Nephron progenitor cell (in vitro differentiated cells): ENCODE data around the gene ATP6V0A1.

ENCODE experiments used
- DNase-seq: peaks from one replicate; pipeline ENCODE4 v3.0.0; 2021
- H3K27ac Mint-ChIP-seq: 2 replicates; pipeline ENCODE4 v1.8.0; 2021; ENCODE audit warnings: mild to moderate bottlenecking, moderate library complexity, mixed read lengths
- H3K27me3 Mint-ChIP-seq: 2 replicates; pipeline ENCODE4 v1.8.0; 2021; ENCODE audit warnings: mild to moderate bottlenecking, low read depth, mixed read lengths; ENCODE audit not compliant: poor library complexity
- H3K36me3 Mint-ChIP-seq: 2 replicates; pipeline ENCODE4 v1.8.0; 2021; ENCODE audit warnings: low read depth, mixed read lengths
- H3K4me1 Mint-ChIP-seq: 2 replicates; pipeline ENCODE4 v1.8.0; 2021; ENCODE audit warnings: mixed read lengths
- H3K4me3 Mint-ChIP-seq: 2 replicates; pipeline ENCODE4 v1.8.0; 2021; ENCODE audit warnings: mild to moderate bottlenecking, moderate library complexity, mixed read lengths
- H3K9me3 Mint-ChIP-seq: 2 replicates; pipeline ENCODE4 v1.8.0; 2021; ENCODE audit warnings: mild to moderate bottlenecking, moderate library complexity, mixed read lengths
- TF ChIP-seq, protein P1 (sequence below): fragments of 200-600 bp; sonication (generic); IDR thresholded peaks from 2 replicates; pipeline ENCODE4 v1.5.0; 2021; ENCODE audit warnings: antibody characterized with exemption

Gene ATP6V0A1

DNA sequence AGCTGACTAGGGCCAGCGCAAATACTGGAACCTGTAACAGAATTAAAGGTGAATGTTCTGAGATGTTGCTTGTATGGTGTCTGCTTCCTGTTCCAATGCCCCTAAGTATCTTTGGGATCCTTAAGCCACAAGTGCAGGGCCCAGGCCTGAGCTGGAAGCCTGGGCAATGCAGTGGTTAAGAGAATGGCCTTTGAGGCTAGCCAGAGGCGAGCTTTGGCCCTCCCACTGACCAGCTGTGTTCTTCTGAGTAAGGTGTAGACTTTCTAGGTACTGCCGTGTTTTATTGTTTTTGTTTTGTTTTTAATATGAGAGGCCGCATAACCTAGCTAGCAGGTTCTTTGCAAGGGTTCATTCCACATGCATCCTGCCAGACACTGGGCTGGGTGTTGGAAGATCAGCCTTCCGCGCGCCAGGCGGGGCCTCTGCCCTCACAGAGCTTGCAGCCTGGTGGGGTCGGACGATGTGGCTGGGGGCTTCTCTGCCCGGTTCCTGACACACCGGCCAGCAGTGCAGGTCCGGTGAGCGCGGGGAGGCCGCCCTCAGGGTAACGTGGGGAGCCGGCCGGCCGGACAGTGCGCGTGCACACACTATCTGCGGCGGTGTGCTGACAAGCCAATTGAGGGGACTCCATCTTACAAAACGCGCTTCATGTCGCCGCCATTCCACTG is 107.7 kb downstream of the ATP6V0A1 start:
- TF ChIP-seq, protein P1, sequence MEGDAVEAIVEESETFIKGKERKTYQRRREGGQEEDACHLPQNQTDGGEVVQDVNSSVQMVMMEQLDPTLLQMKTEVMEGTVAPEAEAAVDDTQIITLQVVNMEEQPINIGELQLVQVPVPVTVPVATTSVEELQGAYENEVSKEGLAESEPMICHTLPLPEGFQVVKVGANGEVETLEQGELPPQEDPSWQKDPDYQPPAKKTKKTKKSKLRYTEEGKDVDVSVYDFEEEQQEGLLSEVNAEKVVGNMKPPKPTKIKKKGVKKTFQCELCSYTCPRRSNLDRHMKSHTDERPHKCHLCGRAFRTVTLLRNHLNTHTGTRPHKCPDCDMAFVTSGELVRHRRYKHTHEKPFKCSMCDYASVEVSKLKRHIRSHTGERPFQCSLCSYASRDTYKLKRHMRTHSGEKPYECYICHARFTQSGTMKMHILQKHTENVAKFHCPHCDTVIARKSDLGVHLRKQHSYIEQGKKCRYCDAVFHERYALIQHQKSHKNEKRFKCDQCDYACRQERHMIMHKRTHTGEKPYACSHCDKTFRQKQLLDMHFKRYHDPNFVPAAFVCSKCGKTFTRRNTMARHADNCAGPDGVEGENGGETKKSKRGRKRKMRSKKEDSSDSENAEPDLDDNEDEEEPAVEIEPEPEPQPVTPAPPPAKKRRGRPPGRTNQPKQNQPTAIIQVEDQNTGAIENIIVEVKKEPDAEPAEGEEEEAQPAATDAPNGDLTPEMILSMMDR: no peak
- Mint-ChIP-seq H3K9me3 (no peaks in the 10 kb centered on the region), H3K27me3 (no peaks in the 10 kb centered on the region), H3K4me1 (peaks cover 33% of the 10 kb centered on the region), H3K27ac (peak overlapping the region; percentile 75), H3K36me3 (peaks cover 25% of the 10 kb centered on the region), H3K4me3 (peak overlapping the region; percentile 95)
- no peak for DNase-seq

DNA sequence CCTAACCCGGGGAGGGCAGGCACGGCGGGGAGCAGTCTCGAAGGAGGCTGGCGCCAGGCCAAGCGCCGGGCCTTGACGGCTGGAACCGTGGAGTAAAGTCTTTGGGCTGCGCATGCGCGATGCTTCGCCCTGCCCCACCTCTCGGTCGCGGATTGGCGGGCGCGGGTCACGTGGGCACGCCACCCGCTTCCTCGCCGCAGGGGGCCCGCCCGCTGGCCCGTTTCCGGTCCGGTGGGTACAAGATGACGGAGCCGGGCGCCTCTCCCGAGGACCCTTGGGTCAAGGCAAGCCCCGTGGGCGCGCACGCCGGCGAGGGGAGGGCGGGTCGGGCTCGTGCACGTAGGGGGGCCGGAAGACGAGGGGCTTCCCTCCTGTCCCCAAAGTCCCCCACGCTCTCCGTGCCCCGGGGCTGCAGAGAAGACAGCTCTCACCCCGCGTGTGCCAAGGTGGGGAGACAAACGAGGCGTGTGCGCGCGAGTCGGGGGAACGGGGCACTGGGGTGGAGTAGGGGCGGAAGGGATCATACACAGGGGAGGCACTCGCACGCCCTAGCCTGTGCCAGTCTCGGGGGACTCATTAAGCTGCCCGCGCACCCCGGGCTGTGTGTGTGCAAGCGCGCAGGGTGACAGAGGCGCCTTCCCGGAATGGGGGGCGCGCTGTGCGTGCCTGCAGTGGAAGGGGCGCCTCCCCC is 108.3 kb downstream of the ATP6V0A1 start, which contains the start of gene MLX:
Gene MLX (plus strand): TSS at position 218 of the 691 bp plus-strand sequence. CDS start 25 bp downstream, at position 243.
- H3K36me3 Mint-ChIP-seq: peaks cover 31% of the 10 kb centered on the region
- peak within 1 kb of the TSS; percentile 78 for H3K27ac Mint-ChIP-seq
- peak; percentile 96 for DNase-seq
- peak within 1 kb of the TSS; percentile 95 for H3K4me3 Mint-ChIP-seq
- TF ChIP-seq, protein P1: no peak
- H3K4me1 Mint-ChIP-seq: peaks cover 28% of the 10 kb centered on the region
- no peaks in the 10 kb centered on the region for H3K9me3 Mint-ChIP-seq
- H3K27me3 Mint-ChIP-seq: no peaks in the 10 kb centered on the region

DNA sequence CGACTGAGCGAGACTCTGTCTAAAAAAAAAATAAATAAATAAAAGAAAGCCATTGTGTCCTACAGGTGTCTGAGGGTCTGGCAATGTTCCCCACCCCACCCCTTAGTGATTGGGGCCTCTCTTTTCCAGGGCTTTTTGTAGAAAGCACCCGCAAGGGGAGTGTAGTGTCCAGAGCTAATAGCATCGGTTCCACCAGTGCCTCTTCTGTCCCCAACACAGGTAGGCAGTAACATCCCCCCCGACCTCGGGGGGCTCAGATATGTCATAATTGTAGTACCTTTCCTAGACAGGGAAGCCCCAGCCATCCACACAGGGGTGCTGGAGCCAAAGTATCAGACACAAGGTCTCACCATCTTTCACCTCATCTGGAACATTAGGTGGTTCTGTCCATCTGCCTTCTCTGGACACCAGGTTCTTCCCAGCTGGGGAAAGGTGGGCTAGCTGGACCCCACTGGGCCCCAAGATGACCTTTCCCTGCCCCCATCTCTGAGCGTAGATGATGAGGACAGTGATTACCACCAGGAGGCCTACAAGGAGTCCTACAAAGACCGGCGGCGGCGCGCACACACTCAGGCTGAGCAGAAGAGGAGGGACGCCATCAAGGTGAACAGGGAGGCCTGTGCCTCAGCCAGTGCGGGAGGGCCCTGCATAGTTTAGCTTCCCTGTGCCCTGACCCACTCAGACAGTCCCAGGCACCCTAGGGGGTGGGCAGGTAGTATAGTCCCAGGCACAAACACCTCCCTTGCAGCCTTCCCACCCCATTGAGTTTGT is 109.8 kb downstream of the ATP6V0A1 start:
- TF ChIP-seq, protein P1: no peak
- H3K4me1 Mint-ChIP-seq: peaks cover 17% of the 10 kb centered on the region

DNA sequence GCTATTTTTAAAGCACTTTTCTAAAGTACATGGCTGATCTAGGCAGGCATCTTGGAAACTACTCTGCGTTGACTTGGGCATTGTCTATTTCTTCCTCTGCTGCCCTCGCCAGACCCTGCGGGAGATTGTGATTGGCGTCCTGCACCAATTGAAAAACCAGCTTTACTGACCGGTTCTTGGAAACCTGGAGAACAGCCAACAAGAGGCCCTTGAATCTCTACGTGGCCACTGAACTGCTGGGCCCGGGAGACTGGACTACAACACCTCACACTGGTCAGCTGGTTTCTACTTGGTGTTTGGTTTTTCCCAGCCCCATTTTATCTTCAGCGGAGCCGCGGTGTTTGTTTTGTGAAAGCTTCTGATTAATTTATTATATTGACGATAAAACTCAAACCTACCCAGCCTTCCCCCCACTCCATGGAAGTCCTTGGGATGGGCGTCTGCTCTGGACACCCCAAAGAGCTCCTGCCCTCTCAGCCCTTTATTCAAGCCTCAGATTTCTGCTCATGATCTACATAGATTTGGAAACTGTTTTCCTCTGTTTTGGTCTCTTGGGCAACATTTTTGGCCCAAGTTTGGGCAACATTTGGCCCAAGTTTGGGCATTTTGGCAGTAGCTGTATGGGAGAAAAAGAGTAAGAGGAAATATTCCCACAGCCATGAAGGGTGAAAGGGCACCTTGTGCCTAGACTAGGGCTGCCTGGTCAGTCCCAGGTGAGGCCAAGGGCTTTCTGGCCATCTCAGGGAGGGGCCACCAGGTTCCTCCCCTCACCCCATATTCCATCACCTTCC is 113.0 kb downstream of the ATP6V0A1 start:
- Mint-ChIP-seq H3K9me3 (no peaks in the 10 kb centered on the region), H3K4me3 (no peak overlapping the region), H3K27me3 (no peaks in the 10 kb centered on the region), H3K27ac (no peak overlapping the region), H3K4me1 (peaks cover 20% of the 10 kb centered on the region), H3K36me3 (peaks cover 61% of the 10 kb centered on the region)
- no peak for DNase-seq
- TF ChIP-seq, protein P1: no peak

More for the DNA sequence above, 109.8 kb downstream of the ATP6V0A1 start:
- DNase-seq: no peak
- H3K27ac Mint-ChIP-seq: peak overlapping the region; percentile 83
- no peaks in the 10 kb centered on the region for H3K27me3 Mint-ChIP-seq
- H3K9me3 Mint-ChIP-seq: no peaks in the 10 kb centered on the region
- peaks cover 45% of the 10 kb centered on the region for H3K36me3 Mint-ChIP-seq
- H3K4me3 Mint-ChIP-seq: peak overlapping the region; percentile 95
